ENCODE data around the gene ACKR2.

DNA sequence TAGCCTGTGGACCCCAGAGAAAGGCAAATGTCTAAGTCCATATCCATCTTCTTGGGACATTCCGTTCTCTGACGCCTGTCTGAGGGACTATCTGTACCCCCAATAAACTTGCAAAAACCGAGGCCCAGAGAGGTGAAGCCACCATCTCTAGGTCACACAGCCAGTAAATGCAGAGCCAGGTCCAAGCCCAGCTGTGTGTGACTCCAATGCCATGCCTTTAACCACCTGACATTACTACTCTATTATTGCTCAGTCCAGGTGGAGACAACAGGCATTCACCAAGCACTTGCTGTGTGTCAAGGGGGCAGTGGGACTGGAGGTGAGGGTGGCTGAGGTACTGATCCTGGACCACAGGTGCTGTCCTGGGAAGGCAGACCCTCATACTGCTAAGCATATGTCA is 41.0 kb downstream of the ACKR2 start:
- TF ChIP-seq, protein P1, sequence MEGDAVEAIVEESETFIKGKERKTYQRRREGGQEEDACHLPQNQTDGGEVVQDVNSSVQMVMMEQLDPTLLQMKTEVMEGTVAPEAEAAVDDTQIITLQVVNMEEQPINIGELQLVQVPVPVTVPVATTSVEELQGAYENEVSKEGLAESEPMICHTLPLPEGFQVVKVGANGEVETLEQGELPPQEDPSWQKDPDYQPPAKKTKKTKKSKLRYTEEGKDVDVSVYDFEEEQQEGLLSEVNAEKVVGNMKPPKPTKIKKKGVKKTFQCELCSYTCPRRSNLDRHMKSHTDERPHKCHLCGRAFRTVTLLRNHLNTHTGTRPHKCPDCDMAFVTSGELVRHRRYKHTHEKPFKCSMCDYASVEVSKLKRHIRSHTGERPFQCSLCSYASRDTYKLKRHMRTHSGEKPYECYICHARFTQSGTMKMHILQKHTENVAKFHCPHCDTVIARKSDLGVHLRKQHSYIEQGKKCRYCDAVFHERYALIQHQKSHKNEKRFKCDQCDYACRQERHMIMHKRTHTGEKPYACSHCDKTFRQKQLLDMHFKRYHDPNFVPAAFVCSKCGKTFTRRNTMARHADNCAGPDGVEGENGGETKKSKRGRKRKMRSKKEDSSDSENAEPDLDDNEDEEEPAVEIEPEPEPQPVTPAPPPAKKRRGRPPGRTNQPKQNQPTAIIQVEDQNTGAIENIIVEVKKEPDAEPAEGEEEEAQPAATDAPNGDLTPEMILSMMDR (IDR thresholded peaks at IDR 0.05), result no peak
- no peak for TF ChIP-seq POLR2AphosphoS5 (IDR thresholded peaks at IDR 0.05)

All from prostate gland (tissue), 2 donors.